ENCODE measurements around the gene BLOC1S3.

Gene BLOC1S3

DNA sequence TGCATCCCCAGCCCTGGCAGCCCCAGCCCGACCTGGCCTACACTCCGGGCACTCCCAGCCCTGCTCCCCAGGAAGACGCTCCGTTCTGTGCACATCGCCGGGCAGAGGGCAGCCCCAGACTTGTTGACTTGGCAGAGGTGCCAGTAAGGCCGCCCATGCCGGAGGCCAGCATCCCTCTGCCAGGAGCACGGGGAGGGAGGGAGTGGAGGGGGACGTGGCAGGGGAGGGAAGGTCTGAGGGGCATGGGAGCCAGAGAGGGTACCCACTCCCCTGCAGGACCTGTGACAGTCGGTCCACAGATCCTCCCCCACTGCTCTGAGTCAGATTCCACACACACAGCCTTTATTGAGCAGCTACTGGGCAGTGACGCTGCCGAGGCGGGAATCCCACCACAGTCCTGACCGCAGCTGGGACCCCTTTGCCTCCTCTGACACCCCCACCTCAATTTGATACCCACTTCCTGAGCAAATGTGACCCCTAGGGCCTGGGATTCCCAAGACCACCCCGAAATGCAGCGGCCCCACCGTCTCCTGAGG is 15.9 kb upstream of the BLOC1S3 start:
- DNase-seq, result no peak

DNA sequence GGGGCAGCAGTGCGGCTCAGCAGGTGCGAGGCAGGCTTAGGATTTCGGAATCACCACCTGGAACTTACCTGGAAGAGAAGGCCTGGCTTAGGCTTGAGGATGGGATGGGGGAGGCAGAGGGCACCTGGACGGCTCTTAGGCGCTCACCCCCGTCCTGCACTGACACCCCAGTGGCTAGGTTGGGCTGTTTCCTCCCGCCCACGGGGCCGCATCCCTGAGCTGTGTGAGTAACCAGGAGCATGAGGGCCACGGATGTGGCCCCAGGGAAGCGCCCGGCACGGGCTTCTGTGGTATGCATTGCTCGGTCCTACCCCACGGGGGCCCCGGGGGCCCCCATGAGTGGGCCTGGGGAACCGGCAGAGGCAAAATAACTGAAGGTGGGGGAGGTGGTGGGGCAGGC is 15.4 kb upstream of the BLOC1S3 start:
- no peak for DNase-seq

DNA sequence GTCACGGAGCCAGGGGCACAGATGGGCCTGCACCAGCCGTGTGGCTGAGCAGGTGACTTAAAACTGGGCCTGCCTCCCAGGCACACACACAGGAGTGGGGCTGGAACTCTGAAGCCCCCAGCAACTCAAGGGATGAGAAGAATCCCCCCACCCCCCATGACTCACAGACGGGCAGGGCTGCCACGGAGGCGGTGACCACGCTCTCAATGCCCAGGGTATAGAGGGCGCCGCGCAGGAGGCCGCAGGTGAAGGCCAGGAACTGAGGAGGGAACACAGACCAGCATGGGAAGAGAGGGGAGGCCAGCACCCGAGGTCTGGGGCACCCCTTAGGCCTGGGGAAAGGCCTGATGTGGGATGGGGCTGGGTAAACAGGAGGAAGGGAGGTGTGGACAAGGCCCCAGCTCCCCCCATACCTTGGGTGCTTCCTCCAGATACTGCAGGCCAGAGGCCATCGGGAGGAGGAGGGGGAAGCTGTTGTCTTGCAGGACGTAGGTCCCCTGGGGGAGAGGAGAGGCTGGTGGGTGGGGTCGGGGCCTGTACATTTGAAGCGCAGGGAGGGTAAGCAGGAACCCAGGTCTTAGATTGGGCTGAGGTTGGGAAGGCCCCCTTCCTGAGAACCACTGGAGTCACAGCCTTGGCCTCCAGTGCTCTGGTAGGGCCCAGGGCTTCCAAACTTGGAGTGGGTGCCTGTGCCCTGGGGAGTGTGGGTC is 14.7 kb upstream of the BLOC1S3 start:
- DNase-seq, result no peak

DNA sequence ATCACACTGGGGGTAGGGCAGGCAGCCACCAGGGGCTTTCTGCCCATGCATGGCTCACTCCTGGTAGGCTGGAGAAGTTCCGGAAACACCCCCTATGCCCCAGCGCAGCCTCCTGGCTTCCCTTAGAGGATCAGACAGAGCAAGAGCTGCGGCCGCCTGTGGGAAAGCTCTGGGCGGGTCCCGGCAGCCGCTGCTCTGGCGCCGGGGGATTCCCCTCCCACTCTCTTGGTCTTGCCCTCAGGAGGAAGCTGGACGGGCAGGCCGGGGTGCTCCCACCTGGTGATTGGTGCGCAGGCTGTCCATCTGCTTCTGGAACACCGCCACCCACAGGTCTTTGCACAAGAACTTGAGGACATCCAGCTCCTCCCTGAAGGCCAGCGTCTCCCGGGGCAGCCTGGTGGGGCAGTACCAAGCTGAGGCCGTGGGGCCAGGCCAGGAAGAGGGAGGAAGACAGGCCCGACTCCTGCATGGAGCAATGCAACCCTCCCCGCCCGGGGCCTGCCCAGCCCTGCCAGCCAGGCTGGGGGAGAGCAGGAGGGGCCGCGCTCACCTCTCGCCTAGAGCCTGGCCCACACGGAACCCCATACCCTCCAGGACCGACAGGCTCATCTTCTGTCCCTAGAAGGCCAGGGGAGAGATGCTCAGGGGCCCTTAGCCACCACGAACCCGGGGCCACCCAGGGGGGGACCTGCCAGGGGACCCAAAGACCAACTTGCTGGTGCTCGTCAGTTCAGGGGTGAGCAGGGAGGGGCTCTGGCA is 13.8 kb upstream of the BLOC1S3 start:
- peak; percentile 98 for DNase-seq

DNA sequence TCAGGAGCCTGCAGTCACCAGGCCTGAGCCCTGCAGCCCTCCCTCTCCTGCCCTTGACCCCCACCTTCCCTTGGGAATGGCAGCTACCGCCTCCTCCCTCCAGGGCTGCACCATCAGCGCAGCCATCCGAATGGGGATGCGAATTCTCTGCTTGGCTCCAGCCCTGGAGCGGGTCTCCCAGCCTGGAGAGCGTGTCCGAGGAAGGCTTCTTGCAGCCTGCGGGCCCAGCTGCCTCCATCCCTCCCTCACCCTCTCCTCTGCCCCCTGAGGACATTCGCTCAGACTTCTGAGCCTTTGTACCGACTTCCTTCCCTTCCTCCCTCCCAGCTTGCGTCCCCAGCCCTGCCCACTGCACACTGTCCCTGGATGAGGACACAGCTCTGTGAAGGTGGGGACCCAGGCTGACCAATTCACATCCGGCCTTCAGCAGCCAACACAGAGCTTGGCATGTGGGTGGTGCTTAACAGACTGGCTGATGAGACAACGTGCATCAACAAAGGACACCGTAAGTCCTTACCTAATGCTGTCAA is 11.8 kb upstream of the BLOC1S3 start:
- no peak for DNase-seq

DNA sequence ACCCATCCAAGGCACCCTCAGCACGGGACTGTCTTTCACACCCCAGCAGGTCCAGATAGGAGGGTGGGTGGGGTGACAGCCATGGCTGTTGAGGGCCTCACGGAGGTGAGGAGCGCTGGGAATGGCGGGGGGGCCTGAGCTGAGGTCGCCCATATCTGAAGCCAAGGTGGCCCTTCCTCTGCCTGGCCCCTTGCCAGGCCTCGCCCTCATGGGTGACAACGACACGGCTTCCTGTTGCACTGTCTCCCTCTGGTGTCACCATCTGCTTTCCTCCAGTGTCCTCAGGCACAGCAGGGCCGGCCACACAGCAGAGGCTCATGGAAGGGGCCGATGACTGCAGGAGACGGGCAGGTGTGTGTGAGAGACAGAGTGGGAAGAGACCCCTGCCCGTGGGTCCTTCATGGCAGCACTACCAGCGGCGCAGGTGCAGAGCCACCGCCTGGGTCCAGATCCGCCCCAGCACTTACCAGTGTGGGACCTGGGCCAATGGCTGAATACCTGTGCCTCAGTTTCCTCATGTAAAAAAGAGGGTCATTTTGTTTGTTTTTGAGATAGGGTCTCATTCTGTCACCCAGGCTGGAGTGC is 9.7 kb upstream of the BLOC1S3 start:
- peak; percentile 46 for DNase-seq

DNA sequence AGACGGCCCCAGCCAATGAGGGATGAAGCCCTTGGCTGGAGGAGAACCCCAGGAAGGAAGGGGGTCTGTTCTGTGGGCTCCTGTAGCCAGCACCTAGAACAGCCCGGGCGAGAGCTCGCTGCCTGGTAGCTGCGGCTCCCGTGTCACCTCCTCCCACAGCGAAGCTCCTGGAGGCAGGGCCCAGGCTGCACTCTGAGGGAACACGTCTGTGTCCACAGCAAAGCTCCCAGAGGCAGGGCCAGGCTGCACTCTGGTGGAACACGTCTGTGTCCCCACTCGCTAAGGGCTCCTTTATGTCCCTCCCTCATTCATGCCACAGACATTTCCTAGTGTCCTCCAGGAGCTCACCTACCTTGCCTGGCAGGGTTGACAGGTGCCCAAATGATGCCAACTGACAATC is 9.0 kb upstream of the BLOC1S3 start:
- DNase-seq, result peak; percentile 42

DNA sequence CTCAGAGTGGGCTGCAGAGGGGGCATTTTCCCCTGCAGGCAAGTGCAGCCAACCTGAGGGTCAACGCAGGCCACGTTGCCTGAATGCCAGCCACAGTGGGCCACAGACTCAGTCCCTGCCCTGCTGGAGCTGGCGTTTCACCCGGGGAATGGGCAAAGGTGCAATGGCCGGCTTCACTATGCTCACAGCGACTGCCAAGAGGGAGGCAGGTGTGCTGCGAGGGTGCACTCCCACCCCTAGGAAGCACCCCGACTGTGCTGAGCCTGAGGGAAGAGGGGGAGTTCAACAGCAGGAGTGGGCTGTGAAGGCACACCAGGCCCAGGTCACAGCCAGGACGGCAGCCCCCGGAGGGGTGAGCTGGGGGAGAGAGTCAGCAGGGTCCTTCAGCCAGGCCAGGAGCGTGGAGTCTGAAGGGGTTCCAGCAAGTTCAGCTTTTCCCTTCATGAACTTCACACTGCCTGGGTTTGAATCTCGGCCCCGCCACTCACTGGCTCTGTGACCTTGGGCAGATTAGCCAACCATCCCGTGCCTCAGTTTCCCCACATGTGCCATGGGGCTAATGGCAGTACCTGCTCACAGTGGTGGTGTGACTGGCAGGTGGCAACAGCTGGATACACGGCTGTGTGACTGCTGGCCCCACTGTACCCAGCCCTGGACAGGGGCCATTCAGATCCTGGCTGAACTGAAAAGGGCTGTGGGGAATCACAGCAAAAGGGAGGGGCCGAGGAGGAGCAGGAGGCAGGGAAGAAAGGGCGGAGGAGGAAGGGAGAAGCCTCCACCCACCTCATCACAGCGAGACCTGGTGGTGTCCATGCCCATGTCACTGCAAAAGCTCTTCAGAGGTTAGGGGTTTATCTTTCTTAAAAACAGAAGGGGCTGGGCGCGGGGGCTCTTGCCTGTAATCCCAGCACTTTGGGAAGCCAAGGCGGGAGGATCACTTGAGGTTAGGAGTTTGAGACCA is 8.2 kb upstream of the BLOC1S3 start:
- DNase-seq, result peak; percentile 52

DNA sequence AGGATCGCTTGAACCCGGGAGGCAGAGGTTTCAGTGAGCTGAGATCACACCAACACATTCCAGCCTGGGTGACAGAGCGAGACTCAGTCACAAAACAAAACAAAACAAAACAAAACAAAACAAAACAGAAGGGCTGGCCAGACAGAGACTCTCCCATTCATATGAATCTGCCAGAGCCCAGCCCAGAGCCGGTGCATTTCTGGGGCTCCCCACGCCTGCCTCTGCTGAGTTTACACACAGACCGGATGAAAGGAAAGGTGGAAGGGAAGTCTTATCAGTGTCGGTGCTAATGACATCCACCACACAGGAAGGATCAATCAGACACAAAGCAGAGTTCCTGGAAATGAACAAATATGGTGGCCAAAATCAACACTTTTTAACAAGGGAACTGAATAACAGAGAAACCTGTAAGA is 7.4 kb upstream of the BLOC1S3 start:
- DNase-seq, result no peak

DNA sequence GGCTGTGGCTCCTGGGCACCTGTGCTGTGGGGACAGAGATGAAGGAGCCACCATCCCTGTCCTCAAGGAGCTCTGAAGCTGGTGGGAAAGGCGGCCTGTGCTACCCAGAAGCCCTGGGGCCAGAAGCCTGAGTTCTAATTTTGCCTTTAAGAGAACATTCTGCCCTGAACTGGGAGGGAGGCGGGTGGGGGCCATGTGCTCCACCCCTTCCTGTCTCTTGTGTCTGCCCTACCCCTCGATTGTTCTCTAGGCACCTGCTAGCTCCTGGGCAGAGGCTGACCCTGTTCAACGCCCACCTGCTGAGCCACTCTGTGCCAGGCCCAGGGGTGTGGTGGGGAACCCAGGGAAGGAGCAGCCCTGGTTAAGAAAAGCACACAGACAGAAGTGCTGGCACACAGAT is 6.4 kb upstream of the BLOC1S3 start:
- no peak for DNase-seq

DNA sequence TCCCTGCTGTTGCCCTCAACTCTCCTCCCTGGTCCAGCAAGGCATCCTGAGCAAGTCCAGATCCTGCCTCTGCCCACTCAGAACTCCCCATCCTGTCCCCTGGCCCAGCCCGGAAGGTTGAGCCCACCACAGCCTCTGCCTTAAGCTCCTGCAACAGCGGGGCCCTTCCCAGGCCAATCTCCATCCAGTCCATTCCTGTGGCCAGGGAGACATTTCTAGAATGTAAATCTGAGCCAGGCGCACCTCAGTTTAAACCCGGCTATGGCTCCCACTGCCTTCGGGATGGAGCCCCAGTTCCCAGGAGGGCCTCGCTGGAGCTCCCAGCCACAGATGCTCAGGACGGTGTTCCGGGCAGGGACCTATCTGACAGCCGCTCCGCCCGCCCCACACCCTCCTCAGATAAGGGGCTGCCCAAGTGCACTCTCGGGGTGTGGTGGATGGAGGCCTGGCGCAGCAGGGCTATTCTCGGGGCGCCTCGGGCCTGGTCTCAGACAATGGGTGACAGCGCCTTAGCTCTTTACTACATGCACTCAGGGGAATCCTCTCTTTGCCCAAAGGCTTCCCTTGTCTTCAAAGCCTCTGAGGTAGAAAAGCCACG is 5.9 kb upstream of the BLOC1S3 start:
- DNase-seq, result peak; percentile 47

DNA sequence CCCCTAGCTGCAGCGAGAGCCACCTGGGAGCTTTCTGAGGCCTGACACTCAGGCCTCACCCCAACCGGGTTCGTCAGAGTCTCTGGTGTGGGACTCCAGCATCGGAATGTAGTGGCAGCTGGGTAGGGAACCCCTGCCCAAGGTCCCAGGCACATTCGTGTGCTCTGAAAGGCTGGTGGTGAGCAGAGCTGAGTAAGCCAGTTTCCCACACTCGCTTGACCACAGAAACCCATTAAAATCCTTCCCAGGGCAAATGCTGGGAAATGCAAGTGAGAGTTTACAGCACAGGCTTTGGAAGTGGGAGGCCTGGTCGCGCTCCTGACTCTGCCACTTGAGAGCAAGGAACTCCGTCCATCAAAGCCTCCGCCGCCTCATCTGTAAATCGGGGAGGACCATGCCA is 4.8 kb upstream of the BLOC1S3 start:
- peak; percentile 88 for DNase-seq

DNA sequence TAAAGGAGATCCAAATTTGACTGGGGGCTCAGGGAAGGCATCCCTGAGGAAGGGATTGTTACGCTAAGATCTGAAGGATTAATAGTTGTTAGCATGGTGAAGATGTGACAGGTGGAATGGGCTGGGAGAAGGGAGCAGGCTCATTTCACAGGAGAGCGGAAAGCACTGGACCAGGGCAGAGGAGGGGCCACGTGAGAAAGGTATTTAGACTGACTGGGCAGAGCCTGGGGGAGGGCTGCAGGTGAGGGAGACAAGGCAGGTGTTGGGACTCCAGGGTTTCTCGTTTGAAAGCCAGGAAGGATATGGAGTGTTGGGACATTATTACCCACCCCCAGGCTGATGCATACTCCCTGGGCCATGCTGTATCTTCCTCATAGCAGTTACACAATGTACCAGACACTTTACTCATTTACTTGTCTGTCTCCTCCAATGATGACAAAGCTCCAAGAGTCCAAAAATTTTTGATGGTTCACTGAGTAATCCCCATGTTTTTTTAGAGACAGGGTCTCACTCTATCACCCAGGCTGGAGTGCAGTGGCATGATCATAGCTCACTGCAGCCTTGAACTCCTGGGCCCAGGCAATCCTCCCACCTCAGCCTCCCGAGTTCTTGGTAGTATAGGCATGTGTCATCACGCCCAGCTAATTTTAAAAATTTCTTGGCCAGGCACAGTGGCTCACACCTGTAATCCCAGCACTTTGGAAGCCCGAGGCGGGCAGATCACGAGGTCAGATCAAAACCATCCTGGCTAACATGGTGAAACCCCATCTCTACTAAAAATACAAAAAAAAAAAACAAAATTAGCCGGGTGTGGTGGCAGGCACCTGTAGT is 2.9 kb upstream of the BLOC1S3 start:
- DNase-seq, result peak; percentile 46

DNA sequence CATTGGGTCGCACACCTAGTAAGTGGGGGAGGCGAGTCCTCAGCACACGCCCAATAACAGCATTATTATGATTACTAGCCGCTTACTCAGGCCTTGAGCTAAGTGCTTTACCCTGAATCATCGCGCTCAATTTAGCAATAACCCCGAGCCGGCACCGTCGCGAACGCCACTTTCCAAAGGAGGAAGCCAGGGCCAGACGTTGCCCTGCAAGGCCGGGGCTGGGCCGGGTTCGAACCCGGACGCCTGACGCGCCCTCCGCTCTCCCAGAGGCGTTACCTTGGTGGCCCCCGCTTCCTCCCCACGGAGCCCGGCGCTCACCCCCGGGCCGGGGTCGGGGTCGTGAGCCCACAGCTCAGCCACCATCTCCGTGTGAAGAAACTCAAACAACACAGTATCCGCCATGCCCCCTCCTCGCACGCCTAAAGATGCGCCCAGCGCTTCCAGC is 745 bp upstream of the BLOC1S3 start, which contains the start of gene TRAPPC6A:
Gene TRAPPC6A, minus strand, starts transcription at position 421 of the 445 bp plus-strand sequence. Its CDS starts 19 bp downstream, at position 402.
- DNase-seq, result no peak

DNA sequence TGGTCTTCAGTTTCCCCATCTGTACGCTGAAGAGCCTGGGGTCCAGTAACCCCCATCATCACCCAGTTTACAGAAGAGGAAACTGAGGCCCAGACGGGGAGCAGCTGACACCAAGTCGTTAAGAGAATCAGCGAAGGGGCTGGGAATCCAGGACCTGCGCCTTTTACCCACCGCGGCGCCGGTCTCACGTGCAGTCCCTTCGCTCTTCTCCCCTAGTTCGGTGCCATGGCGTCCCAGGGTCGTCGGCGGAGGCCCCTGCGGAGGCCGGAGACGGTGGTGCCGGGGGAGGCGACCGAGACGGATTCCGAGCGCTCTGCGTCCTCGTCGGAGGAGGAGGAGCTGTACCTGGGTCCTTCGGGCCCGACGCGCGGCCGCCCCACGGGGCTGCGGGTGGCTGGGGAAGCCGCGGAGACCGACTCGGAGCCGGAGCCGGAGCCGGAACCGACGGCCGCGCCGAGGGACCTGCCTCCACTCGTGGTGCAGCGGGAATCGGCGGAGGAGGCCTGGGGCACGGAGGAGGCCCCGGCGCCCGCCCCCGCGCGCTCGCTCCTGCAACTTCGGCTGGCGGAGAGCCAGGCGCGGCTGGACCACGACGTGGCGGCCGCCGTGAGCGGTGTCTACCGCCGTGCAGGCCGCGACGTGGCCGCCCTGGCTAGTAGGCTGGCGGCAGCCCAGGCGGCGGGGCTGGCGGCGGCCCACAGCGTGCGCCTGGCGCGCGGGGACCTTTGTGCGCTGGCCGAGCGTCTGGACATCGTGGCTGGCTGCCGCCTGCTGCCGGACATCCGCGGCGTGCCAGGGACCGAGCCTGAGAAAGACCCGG is 698 bp downstream of the BLOC1S3 start:
- DNase-seq, result peak; percentile 68

DNA sequence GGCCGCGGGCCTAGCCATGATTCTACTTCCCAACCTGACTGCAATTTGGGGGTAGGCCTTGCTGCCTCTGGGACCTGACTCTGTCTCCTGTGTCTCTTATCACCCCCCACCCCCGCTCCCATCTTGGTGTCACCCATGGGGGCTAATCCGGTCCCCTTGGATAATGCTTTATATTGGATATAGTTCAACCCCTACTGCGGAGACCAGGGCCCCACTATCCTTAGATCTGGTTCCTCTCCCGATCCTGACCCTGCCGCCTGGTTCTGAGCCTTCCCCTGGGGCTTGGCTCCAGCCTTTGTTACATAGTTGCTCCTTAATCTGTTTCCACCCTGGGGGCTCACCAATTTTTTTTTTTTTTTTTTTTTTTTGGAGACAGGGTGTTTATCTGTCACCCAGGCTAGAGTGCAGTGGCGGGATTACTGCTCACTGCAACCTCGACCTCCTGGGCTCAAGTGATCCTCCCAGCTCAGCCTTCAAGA is 1.3 kb downstream of the BLOC1S3 start:
- no peak for DNase-seq

DNA sequence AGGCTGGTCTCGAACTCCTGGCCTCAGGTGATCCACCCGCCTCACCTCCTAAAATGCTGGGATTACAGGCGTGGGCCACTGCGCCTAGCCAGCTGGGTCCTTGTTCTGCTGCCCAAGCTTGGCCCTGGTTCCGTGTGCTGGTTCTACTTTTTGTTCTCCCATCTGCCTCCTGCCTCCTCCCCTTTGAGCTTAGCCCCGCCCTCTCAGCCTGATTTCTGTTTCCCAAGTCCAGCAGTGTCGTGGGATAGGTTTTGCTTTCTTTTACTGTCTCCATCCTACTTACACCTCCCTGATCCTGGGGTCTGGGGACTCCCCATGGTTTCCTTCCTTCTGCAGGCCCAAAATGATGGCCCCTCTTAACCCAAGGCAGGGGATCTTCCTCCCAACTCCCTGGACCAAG is 2.4 kb downstream of the BLOC1S3 start:
- DNase-seq, result peak; percentile 48

DNA sequence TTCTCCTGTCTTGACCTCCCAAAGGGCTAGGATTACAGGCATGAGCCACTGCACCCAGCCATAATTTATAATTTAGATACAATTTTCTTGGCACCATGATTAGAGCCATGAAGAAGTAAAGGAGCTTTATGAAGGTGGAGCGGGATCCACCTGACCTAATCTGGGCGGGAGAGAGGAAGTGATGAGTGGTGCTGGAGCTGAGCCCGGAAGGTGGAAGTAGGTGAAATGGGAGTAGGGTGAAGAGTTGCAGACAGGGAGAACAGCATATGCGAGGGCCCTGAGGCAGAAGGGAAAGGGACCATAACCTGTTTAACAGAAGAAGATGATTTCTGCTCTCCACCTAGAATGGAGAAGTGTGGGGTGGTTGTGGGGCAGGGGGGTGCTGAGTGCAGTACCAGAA is 4.2 kb downstream of the BLOC1S3 start:
- no peak for DNase-seq

DNA sequence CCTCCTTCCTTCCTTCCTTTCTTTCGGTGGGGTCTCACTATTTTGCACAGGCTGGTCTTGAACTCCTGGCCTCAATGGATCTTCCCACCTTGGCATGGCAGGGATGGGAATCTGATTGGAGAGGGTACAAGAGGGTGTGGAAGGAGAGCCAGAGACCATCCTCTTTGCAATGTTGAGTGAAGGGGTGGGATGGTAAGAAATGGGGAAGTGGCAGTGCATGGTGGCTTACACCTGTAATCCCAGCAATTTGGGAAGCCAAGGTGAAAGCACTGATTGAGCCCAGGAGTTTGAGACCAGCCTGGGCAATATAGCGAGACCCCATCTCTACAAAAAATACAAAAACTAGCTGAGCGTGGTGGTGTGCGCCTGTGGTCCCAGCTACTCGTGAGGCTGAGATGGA is 5.5 kb downstream of the BLOC1S3 start:
- no peak for DNase-seq

Data from islet precursor cell (in vitro differentiated cells).